Measurements from ENCODE around the gene FRMD4A.

Gene FRMD4A

GRCh38 chr10:13696071-13696470, 634.7 kb downstream of the FRMD4A start:
- H3K27me3 ChIP-seq (ENCODE audit: insufficient read depth, poor library complexity, severe bottlenecking) = no peaks in the 10 kb centered on the region
- no peak overlapping the region for H3K4me3 ChIP-seq (replicated peaks; ENCODE audit: insufficient read depth, low read length)
- no peak overlapping the region for H3K27ac ChIP-seq (replicated peaks)
- DNase-seq (ENCODE audit: low read depth in 1 of 2, low spot score in 1 of 2) = no peak
- TF ChIP-seq REST (IDR thresholded peaks at IDR 0.05; ENCODE audit: insufficient replicate concordance, low read depth) = no peak
- TF ChIP-seq GABPA (IDR thresholded peaks at IDR 0.05; ENCODE audit: low read depth) = no peak
- no peak for TF ChIP-seq SPI1 (IDR thresholded peaks at IDR 0.05; ENCODE audit: borderline replicate concordance, low read depth)
- no peak for TF ChIP-seq CTCF (IDR thresholded peaks at IDR 0.05; ENCODE audit: insufficient read depth, low read length)
- no peak for TF ChIP-seq POLR2AphosphoS5 (IDR thresholded peaks at IDR 0.05; ENCODE audit: low read depth)

- TF ChIP-seq POLR2AphosphoS5 (IDR thresholded peaks at IDR 0.05; ENCODE audit: low read depth) (no peak), GABPA (IDR thresholded peaks at IDR 0.05; ENCODE audit: low read depth) (no peak), SPI1 (IDR thresholded peaks at IDR 0.05; ENCODE audit: borderline replicate concordance, low read depth) (no peak), CTCF (IDR thresholded peaks at IDR 0.05; ENCODE audit: insufficient read depth, low read length) (no peak), REST (IDR thresholded peaks at IDR 0.05; ENCODE audit: insufficient replicate concordance, low read depth) (no peak)
- no peaks in the 10 kb centered on the region for H3K27me3 ChIP-seq (ENCODE audit: insufficient read depth, poor library complexity, severe bottlenecking)
- H3K4me3 ChIP-seq (replicated peaks; ENCODE audit: insufficient read depth, low read length) = no peak overlapping the region
- H3K27ac ChIP-seq (replicated peaks) = no peak overlapping the region
- no peak for DNase-seq (ENCODE audit: low read depth in 1 of 2, low spot score in 1 of 2)
Observed at GRCh38 chr10:13695588-13695987, 635.1 kb downstream of the FRMD4A start.

GRCh38 chr10:13693783-13694700, 636.7 kb downstream of the FRMD4A start:
- no peak overlapping the region for H3K4me3 ChIP-seq (replicated peaks; ENCODE audit: insufficient read depth, low read length)
- H3K27ac ChIP-seq (replicated peaks) = no peak overlapping the region
- no peak for DNase-seq (ENCODE audit: low read depth in 1 of 2, low spot score in 1 of 2)
- TF ChIP-seq SPI1 (IDR thresholded peaks at IDR 0.05; ENCODE audit: borderline replicate concordance, low read depth) = no peak
- no peak for TF ChIP-seq REST (IDR thresholded peaks at IDR 0.05; ENCODE audit: insufficient replicate concordance, low read depth)
- no peak for TF ChIP-seq CTCF (IDR thresholded peaks at IDR 0.05; ENCODE audit: insufficient read depth, low read length)
- no peak for TF ChIP-seq POLR2AphosphoS5 (IDR thresholded peaks at IDR 0.05; ENCODE audit: low read depth)
- TF ChIP-seq GABPA (IDR thresholded peaks at IDR 0.05; ENCODE audit: low read depth) = no peak
- no peaks in the 10 kb centered on the region for H3K27me3 ChIP-seq (ENCODE audit: insufficient read depth, poor library complexity, severe bottlenecking)

Measured in HL-60 (cell line).